Right renal pelvis (tissue), 4 donors: ENCODE results near the gene ABHD4. TPM values are rescaled to one million over a fixed set of nuclear protein-coding genes. Genes with fewer than 3 reads are reported as not detected.
"Not testable (repeated sequence)": the region's sequence is repeated elsewhere in the genome, so short reads cannot be mapped to it uniquely, and the experiment has no call there.

ENCODE experiments used
- DNase-seq, 4 donors: peaks; one replicate each; pipeline ENCODE4 v3.0.0-alpha.2; 2013; ENCODE audit warnings: low read depth in 4 of 4, low spot score in 3 of 4, missing footprints in 1 of 4
- polyA plus RNA-seq, 4 donors: library from polyadenylated mRNA; unstranded; fragments of 120-200 nt; gene quantifications; one replicate each; pipeline ENCODE4 v1.2.1, GENCODE V29; 2013; ENCODE audit not compliant: insufficient read length in 4 of 4

Gene ABHD4
- polyA plus RNA-seq, 4 donors = 46.6 to 57.1 (median 52.7) TPM

DNA sequence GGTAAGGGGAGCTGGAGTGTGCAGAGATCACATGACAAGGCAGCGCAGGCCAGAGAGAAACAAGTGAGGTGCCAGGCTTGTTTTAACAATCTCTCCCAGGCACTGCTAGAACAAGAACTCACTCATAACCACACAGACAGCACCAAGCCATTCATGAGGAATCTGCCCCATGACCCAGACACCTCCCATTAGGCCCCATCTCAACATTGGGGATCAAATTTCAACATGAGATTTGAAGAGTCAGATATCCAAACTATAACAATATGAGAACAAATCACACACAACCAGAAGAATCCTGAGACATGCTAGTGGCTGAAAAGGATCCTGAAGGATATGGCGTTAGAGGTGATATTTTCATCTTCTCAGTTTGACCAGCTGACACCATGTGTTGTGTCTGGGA, 24.2 kb downstream of the ABHD4 start:
- no peak for DNase-seq

DNA sequence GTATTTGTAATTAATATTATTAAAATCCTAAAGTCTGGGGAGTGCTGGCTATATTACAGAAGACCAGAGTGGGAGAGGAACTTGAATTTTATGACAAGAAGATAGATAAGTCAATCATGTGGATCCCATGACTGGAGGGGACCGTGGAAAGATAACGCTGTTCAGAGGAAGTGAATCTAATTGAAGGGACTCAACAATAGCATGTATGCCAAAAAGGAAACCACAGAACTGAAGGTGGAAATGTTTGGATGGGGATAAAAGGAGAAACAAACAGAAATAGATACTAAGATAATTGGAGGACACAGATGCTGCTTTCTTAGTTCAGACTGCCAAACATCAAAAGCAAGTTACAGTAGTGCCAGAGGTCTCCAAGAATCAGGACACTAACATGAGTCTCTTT, 24.9 kb downstream of the ABHD4 start:
- no peak for DNase-seq

DNA sequence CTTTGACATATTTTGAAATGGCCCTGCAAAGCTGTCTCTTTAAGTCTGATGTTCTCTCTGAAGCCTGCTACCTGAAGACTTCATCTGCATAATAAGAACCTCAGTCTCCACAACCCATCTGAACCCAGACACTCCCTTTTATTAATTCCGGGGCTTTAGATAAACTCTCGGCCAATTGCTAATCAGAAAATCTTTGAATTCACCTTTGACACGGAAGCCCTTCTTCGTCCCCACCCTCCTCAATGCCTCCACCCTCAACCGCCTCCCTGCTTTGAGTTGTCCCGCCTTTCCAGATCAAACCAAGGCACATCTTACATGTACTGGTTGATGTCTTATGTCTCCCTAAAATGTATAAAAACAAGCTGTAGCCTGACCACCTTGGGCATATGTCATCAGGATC, 28.5 kb downstream of the ABHD4 start:
- DNase-seq = no peak

DNA sequence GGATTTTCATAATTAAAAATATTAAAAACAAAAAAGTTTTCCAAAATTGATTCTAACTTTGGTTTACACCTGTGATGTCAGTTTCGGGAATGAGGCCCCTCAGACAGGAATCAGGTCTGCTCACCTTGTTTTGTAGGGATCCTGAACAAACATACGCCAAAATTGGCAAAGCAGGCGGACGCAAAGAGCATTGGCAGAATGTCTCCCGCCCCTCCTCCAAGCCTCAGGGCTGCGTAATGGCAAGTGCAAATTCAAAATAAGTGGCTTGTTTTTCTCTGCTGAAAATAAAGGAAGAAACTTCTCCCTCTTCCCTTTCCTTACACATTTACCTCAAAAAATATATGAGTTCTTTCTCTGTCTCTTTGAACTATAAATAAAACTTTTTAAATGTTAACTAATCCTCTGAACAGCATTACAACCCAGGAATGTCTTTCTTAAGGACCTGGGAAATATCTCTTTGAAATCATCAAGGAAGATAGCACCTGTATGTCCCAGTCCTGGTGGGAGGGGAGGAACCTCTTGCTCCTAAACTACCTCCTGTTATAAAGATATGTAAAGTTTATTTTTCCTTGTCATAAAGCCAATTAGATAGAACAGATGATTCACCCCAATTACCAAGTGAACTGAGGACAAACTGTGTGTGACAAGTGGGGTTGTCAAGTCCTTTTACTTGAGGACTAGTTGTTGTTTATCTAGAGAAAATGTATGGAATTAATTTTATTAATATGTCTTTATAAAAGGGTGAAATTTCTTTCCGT, 29.6 kb downstream of the ABHD4 start:
- no peak for DNase-seq

DNA sequence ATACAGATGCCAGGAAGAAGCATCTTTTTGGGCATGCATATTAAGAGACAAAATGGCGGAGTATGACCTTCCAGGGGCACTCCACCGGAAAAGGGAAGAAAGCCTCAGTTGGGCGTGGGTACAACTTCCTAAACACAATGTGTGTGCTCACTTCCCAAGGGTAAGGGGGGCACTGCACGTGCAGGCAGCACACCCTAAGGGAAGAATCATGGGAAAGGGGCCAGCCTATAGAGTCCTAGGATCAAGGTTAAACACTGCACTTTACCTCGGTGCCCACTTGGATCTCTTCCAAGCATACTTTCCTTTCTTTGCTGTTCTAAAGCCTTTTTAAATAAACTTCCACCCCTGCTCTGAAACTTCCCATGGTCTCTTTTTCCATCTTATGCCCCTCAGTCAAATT, 31.3 kb downstream of the ABHD4 start:
- DNase-seq = no peak

DNA sequence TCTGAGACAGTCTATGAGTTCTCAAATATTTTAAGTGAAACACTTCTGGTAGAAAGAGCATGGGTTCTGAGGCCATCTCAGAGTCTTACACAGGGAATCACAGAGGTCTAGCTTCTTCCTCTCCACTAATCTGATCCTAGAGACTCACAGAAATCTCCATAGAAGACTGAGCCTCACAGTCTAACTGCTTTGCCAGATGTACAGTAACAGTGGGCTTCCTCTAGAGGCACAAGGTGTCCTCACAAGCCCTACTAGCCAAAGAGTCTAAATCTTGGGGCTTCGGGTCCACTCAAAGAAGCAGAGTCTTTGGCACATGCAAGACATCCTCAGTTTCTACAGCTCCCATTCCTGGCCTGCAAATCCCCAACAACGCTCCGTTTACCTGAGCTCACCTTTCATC, 32.0 kb downstream of the ABHD4 start:
- no peak for DNase-seq

DNA sequence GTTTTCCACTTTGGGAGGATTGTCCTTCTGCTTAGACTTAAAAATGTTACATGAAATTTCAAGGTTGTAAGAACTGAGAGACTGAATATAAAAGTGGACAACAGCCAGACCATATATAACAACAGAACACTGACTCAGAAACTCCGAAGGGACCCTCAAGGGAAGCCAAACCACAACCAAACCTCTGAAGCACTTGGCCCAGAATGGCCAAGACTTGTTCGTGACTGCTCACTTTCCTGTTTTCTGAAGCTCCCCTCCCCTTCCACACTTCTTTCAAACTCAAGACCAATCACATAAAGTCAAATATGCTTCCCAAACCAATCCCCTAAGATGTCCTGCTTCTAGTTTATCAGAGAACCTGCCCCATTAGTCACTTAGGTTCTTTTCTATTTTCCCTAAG, 32.4 kb downstream of the ABHD4 start:
- DNase-seq = no peak

DNA sequence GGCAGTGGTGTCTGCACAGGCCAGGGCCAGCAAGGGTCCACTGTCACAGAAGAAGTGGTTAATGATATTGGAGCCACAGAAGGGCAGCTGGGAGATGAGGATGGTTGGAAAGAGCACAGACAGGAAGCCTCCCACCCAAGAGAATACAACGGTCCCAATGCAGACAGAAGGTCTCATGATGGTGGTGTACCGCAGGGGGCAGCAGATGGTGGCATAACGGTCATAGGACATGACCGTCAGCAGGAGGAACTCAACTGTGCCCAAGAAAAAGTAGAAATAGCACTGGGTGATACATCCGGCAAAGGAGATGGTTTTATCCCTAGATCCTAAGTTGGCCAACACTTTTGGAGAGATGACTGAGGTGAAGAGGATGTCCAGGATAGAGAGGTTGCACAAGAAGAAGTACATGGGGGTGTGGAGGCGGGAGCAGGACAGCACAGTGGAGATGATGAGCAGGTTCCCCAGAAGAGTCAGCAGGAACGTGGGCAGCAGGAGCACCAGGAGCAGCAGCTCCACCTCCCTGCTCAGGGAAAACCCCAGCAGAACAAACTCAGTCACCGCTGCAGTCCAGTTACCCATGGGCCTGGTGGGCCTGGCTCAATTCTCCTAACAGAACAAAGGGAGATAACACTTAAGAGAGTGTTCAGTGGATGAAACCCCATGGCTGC, 36.3 kb downstream of the ABHD4 start:
- no peak for DNase-seq

DNA sequence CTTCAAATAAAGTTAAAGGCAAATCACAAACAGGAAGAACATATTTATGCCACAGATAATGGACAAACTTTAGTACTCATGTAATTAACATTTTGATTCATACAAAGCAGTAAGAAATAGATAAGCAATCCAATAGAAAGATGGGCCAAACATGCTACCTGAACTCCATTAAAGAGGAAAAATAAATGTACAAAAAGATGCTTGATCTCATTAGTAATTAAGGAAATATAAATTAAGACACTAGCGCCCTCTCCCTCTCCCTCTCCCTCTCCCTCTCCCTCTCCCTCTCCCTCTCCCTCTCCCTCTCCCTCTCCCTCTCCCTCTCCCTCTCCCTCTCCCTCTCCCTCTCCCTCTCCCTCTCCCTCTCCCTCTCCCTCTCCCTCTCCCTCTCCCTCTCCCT, 37.9 kb downstream of the ABHD4 start:
- DNase-seq = not testable (repeated sequence)

DNA sequence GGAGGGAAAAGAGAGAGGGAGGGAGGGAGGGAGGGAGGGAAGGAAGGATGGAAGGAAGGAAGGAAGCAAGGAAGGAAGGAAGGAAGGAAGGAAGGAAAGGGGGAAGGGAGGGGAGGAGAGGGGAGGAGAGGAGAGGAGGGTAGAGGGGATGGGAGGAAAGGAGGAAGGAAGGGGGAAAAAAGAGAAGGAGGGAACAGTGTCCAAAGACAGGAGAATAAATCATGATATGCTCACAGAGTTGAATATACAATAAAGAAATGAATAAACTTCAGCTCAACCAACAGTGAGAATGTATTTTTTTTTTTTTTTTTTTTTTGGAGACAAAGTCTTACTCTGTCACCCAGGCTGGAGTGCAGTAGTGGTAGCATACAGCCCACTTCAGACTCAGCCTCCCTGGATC, 42.1 kb downstream of the ABHD4 start:
- DNase-seq = no peak

DNA sequence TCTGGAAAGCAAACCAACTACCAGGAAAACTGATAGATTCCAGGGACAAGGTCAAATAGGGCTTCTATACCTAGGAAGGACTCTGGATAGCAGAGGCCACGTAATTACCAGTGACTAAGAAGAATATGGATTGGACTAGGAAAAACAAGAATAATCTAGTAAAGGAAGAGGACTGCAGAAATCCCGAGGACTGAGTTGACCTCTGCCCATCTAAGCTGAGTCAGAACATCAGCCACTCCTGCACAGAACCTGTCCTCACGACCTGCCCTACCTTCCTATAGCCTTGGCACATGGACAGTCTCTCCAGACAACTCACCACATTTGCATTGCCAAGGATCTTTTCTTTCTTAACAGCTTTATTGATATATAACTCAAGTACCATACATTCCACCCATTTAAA, 43.7 kb downstream of the ABHD4 start:
- DNase-seq = no peak

DNA sequence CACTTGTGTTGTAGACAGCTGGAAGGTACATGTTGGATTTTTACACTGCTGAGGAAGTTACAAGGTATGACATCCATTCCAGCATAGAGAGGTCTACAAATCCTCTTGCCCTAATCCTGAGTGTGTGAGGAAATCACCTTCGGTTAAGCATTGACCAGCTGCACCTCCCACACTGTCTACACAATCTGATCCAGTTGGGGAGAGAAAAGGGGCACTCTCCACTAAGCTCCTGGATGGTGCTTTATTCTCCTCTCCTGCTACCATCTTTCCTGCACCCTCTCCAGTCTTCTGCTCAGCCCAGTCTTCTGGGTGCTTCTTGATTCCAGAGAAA, 46.2 kb downstream of the ABHD4 start, which contains the start of gene OR6J1:
OR6J1 (minus strand) TSS at position 48 of the 331 bp plus-strand sequence. CDS start 9,541 bp downstream, outside the sequence.
- DNase-seq = no peak

DNA sequence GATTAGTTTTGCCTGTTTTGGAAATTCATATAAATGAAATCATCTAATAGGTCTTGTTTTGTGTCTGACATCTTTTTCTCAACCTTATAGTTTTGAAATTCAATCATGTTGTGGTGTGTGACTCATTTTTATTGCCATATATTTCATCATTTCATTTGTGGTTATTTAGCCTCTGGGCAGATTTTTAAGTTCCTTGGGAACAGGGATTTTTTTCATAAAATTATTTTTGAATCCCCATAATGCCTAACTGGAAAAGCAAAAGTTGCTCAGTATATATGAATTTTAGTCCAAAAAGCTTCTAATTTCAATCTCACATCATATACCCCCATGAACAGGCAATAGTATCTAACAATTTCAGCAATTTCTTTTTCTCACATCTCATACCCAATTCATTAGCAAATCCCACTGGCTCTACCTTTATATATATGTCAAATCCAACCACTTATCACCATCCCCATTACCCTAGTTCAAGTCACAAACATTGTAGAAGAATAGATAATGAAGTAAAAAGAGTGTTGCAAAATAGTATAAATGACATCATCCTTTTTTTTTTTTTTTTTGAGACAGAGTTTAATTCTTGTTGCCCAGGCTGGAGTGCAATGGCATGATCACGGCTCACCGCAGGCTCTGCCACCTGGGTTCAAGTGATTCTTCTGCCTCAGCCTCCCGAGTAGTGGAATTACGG, 48.6 kb downstream of the ABHD4 start:
- no peak for DNase-seq

DNA sequence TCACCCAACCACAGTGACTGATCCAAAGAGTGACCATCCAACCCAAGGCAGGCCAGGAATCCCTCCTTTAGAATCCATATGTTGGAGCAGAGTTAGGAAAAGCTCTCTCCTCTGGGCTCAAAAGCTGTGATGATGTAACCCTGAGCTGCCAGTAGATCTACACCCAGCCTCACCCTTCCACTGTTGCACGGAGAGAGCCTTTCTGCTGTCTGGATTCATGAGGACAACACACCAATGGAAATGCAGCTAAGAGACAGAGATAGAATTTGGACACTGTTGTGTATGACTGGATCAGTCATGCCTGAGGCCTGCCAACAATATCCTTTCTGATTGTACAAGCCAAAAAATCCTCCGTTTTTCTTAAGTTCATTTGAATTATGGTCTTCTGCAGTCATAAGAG, 50.4 kb downstream of the ABHD4 start:
- DNase-seq = no peak

DNA sequence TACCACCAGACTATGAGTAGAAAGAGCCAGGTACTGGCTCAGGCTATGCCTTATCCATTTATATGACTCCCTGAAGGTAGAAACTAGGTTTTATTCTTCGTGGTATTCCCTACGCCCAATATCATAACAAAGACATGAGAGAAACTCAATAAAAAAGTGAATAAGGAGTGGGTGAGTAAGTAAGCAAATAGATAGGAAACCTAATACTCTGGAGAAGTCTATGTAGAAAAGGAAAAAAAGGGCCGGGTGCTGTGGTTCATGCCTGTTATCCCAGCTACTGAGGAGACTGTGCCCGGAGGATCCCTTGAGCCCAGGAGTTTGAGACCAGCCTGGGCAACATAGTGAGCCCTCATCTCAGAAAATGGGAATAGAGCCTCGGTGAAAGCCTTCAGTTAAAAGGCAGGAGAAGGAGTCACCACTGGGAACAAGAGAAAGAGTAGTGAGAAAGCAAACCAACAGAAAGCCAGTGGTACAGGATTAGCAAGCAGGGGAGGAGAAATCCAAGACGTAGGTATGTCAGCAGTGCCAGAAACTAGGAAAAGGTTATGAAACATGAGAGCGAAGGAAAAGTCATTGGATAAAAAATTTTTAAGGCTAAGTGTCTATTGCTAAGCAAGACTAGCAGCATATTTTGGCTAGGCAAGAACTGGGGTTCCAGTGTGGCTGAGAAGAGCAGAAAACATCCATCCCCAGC, 52.1 kb downstream of the ABHD4 start:
- DNase-seq = no peak

DNA sequence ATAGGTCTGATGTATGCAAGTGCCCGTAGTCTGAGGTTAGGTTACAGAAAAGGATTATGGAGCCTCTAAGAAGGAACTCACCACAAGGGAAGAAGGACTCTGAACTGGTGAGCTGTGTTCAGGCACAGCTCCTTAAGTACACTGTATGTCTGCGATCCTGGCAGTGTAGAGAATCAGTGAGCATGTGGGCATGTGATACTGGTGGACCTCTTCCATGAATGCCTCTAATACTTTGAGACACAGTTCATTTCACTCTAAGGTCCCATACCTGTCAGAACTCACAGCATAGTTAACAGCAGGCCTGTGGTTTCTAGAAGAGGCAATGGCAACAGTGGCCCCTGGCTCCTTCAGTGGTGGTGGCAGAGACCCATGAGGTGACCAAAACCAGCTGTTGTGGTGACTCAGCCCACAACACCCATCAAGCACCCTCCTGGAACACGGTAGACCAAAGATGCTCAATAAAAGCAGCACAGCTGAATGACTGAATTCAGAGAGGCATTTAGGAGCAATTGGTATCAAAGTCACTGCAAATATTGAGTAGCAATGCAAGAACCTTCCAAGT, 52.9 kb downstream of the ABHD4 start:
- DNase-seq = no peak

DNA sequence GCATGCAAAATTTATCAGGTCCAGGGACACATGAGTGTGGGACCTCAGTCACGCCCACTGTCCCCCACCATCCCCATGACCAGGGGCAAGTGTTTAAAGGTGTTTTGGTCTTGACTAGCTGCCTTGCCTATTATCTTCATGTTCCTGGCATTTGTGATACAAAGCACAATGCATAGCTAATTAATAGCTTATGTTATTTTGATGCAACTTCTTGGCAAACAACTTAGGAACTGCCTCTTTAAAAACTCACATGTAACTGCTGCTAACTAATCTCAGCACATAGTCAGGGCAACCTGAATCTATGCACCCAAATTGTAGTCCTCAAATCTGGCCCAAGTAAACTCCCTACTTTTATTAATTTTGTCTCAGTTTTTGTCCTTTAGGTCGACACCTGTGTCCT, 53.5 kb downstream of the ABHD4 start:
- DNase-seq = no peak

DNA sequence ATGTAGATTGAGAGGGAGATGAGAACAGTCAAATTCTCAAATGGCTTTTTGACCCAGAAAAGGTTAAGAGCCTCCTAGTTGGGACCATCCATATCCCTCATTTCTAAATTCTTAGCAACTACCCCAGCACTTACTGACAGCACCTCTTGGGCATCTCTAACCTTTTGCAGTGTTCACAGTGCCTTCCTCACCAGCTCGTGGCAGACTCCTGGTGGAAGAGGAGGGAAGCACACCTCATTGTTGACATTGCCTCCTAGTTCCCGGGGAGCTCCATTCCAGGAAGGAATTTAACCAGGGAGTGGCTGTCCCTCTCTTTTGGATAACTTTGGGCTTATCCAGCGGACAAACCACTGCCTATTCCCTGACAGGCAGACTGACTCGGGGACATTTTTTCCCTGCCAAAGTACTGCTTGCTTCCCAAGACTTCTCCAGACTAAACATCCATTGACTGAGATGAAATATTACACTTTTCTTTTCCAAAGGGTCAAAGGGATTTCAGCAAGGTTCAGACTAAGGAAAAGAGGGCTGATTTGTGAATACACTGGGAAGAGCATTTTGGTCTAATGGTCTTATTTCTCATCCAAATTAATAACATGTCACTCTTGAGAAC, 55.0 kb downstream of the ABHD4 start:
- DNase-seq = peak in 2 of 4 donors; percentile 22 to 36

DNA sequence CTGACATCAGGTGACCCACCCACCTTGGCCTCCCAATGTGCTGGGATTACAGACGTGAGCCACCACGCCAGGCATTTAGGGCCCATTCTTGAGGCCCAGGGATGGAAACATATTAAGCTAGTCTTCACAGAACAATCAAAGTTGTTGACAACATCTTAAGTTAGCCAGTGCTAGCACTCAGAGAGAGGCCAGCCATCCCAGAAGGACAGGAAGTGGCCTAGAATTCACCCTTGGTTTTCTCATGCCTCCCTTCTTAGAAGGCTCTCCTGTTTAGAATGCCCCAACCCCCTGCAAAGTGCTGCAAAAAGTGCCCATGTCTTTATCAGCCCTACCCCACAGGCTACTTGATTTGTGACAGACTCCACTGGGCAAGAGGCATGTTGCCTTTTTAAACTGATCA, 58.1 kb downstream of the ABHD4 start:
- no peak for DNase-seq

DNA sequence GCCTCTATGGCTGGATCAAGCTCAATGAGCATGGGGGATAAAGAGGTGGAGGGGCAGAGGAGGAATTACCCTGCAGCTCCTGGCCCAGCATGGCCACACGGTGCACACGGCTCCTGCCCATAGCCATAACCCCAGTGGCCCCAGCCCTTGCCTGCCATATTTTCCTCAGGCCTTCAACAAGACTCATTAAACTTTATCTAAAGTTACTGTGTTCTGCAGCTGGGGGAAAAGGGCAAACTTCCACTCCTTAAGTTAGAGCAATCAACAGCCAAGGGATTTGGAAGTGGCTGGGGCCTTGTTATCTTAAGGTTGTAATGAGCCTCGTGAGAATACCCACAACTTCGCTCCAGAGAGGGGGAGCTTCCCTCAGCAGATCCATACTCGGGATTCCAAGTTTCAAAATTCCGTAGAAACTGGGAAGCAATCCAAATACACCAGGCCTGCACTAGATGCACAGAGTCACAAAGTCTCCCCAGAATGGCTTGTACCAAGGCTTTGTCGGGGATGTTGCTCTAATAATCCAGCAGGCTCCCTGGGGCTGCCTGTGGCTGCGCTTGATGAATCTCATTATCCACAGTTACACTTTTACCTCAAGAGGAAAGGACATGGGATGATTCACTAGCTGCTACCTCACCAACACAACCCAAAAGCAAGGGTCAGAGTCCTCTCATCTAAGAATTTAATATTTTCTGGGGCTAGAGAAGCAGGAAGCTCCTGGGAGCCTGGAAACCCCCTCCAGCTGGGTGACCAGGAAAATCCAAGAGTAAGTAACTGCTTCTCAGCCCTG, 59.0 kb downstream of the ABHD4 start:
- peak in 2 of 4 donors; percentile 18 to 20 for DNase-seq
